GM11168 (cell line): Measurements from ENCODE around the gene PLSCR2.
"Not testable (repeated sequence)": the region's sequence is repeated elsewhere in the genome, so short reads cannot be mapped to it uniquely, and the experiment has no call there.

Experiments
- in situ Hi-C: fragments of 300-500 bp; cut with MboI; formaldehyde crosslinking; loops from one replicate; pipeline ENCODE4 v1.12.0; 2022; ENCODE audit warnings: low sequenced_read_pairs; ENCODE audit not compliant: unreplicated experiment

Gene PLSCR2

DNA sequence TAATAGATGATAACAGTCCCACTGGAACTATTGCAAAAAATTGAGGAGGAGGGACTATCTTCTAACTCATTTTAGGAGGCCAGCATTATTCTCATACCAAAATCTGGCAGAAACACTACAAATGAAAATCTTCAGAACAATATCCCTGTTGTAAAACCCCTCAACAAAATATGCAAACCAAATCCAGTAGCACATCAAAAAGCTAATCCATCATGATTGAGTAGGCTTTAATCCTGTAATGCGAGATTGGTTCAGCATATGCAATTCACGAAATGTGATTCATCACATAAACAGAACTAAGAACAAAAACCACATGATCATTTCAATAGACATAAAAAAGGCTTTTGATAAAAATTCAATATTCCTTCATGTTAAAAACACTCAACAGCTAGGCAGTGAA, 23.9 kb upstream of the PLSCR2 start:
- in situ Hi-C loops: no loop called here

DNA sequence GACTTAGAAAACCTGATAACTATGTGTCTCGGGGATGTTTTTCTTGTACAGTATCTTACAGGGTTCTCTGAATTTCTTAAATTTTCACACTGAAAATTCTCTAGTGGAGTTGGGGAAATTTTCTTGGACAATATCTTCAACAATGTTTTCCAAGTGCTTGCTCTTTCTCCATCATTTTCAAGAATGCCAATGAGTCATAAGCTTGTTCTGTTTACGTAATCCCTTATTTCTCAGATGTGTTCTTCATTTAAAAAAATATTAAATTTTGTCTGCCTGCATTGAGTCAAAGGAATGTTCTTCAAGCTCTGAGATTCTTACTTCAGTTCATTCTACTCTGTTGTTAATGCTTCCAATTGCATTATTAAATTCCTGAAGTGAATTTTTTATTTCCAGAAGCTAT, 21.9 kb upstream of the PLSCR2 start:
- in situ Hi-C loops: no loop called here

DNA sequence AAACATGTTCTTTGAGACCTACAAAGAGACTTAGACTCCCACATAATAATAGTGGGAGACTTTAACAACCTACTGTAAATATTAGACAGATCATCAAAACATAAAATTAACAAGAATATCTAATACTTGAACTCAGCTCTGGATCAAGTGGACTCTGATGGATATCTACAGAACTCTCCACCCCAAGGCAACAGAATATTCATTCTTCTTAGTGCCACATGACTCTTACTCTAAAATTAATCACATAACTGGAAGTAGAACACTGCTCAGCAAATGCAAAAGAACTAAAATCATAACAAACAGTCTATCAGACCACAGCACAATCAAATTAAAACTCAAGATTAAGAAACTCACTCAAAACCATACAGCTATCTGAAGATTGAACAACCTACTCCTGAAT, 15.9 kb upstream of the PLSCR2 start:
- in situ Hi-C loops: no loop called here

GRCh38 chr3:146476094-146476740, 6.9 kb upstream of the PLSCR2 start:
- in situ Hi-C loops: no loop called here

DNA sequence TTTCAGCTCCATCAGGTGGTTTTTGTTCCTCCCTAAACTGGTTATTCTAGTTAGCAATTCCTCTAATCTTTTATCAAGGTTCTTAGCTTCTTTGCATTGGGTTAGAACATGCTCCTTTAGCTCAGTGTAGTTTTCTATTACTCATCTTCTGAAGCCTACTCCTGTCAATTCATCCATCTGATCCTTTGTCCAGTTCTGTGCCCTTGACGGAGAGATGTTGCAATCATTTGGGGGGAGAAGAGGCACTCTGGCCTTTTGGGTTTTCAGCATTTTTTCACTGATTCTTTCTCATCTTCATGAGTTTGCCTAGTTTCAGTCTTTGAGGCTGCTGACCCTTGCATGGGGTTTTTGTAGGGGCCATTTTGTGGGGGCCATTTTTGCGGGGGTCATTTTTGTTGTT, 5.6 kb upstream of the PLSCR2 start:
- in situ Hi-C loops: not testable (repeated sequence)

- in situ Hi-C loops: no loop called here
These were observed 4.4 kb upstream of the PLSCR2 start for GRCh38 chr3:146473726-146474125.

- in situ Hi-C loops: no loop called here
These were observed 3.2 kb upstream of the PLSCR2 start for GRCh38 chr3:146472611-146473010.

DNA sequence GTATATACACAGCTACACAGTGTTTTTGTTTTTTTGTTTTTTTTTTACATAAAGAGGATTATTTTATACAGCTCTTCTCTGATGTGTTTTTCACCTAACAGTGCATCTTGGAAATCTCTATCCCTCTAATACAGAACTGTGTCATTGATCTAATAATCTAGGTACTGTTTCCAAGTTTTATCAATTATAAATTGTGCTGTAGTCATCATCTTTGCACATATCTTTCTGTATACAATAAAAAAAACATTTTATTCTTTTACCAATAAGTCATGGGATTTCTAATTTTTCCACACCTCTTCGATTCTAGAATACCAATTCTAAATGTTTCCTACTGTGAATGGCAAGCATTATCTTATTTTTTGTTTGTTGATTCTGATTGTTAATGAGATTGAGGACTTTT, 1.7 kb upstream of the PLSCR2 start:
- in situ Hi-C loops: no loop called here

DNA sequence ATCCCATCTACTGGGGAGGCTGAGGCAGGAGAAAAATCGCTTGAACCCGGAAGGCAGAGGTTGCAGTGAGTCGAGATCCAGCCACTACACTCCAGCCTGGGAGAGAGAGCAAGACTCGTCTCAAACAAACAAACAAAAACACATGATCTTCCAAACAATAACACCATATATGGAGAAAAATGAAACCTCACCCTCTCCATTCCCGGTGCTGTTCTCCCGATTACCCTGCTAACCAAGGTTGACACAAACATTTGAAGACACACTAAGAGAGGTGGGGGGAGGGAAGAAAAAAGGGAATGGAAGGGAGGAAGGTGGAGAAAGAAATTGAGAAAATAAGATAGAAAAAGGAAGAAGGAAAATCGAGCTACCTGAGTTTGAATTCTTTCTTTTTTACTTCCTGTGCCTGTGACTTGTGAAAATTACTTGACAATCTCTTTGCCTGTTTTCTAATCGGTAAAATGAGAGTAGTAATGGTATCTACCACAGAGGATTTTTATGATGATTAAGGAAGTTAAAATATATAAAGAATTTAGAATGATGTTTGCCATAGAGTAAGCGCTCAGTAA, 1.1 kb upstream of the PLSCR2 start:
- in situ Hi-C loops: no loop called here

GRCh38 chr3:146468671-146469149, 651 bp downstream of the PLSCR2 start:
- in situ Hi-C loops: no loop called here

GRCh38 chr3:146468234-146468633, 1.1 kb downstream of the PLSCR2 start:
- in situ Hi-C loops: no loop called here

GRCh38 chr3:146466604-146467003, 2.8 kb downstream of the PLSCR2 start:
- in situ Hi-C loops: no loop called here

DNA sequence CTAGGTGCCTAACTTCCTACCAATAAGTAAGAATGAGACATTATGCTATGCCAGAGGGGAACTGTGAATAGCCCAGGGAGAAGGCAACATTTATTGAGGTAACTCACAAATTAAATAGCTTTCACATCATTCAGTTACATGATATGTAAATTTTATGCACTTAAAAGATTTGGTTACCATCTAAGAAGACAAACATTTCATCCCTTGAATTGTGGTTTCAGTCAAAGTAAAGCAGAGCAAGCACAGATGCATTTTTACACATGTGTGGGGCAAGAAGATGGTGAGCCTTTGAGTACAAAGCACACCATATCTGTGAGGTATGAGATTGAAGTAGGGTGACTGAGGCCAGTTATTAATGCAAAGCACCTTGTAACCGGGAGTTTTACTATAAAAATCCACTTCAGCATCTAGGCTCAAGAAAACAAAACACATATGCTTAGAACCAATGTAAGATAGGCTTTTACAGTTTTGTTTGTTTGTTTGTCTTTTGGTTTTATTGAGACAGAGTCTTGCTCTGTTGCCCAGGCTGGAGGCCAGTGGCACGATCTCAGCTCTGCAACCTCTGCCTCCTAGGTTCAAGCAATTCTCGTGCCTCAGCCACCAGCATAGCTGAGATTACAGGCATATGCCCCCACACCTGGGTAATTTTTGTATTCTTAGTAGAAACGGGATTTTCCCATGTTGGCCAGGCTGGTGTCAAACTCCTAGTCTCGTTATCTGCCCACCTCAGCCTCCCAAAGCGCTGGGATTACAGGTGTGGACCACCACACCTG, 3.5 kb downstream of the PLSCR2 start:
- in situ Hi-C loops: no loop called here

- in situ Hi-C loops: no loop called here
These were observed 4.6 kb downstream of the PLSCR2 start for GRCh38 chr3:146464783-146465182.

DNA sequence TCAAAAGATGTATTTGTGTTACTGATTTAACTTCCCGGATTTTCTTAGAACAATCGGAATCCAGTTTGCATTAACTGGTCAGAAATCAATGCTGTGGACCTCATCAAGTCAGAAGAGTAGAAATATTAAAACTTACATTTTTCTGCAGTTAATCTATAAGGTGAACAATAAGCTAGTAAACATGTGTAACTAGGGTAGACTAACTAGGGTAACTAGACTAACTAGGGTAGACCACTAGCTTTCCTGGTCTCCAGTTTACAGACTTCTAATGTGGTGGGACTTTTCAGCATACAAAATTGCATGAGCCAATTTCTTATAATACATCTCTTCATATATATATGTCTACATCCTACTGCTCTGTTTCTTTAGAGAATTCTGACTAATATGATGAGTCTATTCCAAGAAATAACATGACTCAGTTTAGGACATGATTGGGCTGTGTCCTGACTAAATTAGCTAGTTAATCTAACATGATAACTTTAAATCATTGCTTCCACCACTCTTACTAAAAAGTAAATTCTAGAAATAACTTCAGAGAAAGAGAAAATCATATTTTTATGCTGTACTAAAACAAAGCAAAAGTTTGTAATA, 5.3 kb downstream of the PLSCR2 start:
- in situ Hi-C loops: no loop called here

GRCh38 chr3:146454796-146455195, 14.6 kb downstream of the PLSCR2 start:
- in situ Hi-C loops: no loop called here

DNA sequence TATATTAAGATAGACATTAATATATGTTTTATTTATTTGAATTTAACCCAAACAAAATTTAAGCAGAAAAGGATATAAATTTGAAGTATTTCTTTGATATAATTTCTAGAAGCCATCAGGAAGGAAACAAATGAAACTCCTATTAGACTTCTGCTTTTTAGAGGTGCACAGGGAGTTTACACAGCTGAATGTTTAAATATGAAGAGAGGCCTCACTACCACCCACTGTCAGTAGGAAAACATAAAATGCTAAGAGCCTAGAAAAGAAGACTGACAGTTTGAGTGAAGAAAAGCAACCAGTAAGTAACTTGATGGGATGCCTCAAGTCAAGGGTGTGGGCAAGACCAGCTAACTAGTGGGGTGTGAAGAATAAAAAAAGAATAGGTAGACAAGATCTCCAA, 19.7 kb downstream of the PLSCR2 start:
- in situ Hi-C loops: no loop called here

DNA sequence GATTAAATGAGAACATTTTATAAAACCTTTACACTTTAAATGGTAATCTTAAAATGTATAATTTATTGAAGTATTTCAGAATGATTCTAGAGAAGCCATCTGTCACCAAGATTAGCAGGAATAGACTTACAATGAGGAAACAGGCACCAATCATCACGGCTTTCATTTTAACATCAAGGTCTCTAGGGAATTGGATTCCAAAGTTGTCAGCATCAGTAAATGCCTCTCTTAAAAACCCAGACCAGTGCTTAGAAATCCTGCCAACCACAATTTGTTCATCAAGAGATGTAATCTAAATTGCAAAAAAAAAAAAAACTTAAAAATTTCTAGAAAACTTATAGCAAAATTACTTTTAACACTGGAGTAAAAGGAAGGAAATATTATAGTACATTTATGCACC, 20.3 kb downstream of the PLSCR2 start:
- in situ Hi-C loops: no loop called here

DNA sequence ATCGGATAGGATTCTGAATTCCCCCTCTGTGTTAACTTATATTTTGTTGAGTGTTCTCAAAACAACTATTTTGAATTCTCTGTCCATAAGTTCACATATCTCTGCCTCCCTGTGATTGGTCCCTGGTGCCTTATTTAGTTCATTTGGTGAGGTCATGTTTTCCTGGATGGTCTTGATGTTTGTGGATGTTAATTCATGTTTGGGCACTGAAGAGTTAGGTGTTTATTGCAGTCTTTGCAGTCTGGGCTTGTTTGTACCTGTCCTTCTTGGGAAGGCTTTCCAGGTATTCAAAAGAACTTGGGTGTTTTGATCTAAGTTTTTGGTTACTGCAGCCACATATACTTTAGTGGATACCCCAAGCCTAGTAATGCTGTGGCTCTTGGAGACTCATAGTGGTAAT, 23.3 kb downstream of the PLSCR2 start:
- in situ Hi-C loops: no loop called here

GRCh38 chr3:146440310-146440709, 29.1 kb downstream of the PLSCR2 start:
- in situ Hi-C loops: not testable (repeated sequence)

DNA sequence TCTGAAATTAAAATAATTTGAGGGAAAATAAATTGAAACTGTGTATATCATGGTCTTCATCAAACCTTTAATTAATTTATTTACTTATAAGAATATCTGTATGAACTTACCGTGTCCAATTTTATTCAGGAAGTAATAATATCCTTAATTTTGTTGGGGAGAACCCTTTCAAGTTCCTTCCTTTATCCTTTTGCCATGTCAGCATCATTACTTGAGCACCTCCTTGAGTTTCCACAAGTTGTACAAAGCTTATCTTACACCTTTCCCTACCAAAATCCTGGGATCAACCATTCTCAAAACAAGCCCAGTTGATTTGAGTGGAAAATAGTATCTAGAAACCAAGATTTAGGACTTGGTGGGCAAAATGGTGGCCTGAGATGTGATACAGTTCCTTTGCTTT, 37.3 kb downstream of the PLSCR2 start:
- in situ Hi-C loops: no loop called here
